WTC11 (cell line): Measurements from ENCODE around the gene WDCP.

Experiments used
- NR1H2 ChIP-seq: sonication (generic); formaldehyde crosslinking; IDR thresholded peaks from 2 replicates; pipeline ENCODE4 v1.9.0; 2021; ENCODE audit warnings: mild to moderate bottlenecking, moderate library complexity, missing genetic modification reagents
- TF ChIP-seq, protein P1 (sequence below): sonication (generic); formaldehyde crosslinking; IDR thresholded peaks from 2 replicates; pipeline ENCODE4 v1.8.1; 2023; ENCODE audit warnings: mild to moderate bottlenecking, missing genetic modification reagents, moderate library complexity

DNA sequence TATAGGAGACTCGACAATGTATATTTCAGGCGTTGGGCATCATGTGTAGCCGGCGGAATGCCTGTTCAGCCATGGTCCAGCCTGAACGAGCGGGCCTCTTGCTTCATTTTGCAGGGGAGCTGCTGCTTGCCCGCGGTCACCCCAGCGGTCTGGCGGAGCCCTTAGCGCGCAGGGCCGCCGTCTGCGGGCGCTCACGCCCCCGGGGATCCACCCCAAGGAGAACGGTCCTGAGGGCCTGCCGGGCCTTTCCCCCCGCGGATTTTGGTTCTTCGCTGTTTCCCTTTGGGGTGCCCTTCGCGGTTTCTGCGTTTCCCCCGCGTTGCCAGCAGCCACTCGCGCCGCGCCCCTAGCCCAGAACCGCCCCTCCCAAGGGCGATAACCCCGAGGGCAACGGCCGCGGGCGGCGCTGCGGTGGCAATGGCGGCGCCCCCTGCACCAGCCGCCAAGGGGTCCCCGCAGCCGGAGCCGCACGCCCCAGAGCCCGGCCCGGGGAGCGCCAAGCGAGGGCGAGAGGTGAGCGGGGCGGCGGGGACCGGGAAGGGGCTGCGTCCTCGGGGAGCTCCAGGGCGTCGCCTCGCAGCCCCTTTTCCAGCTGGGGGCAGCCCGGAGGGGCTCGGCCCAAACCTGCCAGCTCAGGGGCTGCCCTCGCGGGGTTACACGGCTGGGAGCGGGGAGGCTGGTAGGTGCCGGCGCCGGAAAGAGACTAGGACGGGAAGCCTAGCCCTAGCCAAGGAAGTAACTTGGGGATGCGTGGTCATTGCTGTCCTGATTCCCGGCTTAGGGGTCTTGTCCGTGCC is 37.3 kb downstream of the WDCP start, which contains the start of gene MFSD2B:
- TF ChIP-seq, protein P1, sequence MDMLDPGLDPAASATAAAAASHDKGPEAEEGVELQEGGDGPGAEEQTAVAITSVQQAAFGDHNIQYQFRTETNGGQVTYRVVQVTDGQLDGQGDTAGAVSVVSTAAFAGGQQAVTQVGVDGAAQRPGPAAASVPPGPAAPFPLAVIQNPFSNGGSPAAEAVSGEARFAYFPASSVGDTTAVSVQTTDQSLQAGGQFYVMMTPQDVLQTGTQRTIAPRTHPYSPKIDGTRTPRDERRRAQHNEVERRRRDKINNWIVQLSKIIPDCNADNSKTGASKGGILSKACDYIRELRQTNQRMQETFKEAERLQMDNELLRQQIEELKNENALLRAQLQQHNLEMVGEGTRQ (CRISPR knock-in tag), result no peak
- no peak for TF ChIP-seq NR1H2 (CRISPR knock-in tag)
